ENCODE data around the gene PAFAH2. TPM values are rescaled to one million over a fixed set of nuclear protein-coding genes. Genes with fewer than 3 reads are reported as not detected.

The PAFAH2 gene
- total RNA-seq, 1 experiment from 2014 or later: 12.4 TPM

DNA sequence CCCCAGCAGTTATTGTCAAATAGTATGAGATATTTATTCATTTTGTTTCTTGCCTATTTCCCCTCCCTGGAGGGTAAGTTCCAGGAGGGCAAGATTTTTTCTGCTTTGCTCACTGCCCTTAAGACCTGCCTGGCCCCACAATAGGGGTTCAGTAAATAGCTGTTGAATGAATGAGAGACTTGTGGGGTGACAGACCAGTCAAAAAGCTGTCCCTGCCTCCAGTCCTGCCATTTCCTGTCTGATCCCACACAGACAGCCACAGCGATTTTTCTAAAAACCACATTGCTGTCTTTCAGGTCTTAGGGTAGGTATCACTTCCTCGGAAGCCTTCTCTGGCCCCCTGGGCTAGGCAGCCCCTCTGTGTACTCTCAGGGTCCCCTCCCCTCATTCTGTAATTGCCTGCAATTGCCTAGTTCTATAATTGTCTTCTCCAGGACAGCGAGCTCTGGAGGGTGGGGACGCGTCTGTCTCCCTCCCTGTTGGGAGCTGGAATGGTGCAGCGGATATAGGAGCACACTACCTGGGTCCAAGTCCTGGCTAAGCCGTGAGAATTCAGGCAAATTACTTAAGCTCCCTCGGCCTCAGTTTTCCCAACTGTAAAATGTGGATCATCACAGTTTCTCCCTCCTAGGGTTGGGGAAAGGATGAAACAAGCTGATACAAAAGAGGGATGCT is 21.9 kb upstream of the PAFAH2 start:
- H3K9me3 Mint-ChIP-seq: no peaks in the 10 kb centered on the region
- Histone ChIP-seq H3K4me2 (ENCODE audit: insufficient read depth, insufficient read length, low read length) (no peak overlapping the region), H3K9ac (ENCODE audit: extremely low read depth, insufficient read length, low read length) (no peak overlapping the region), H4K20me1 (ENCODE audit: control insufficient read depth, insufficient read depth, insufficient read length) (no peaks in the 10 kb centered on the region), H2AK5ac (ENCODE audit: insufficient read length, low read length) (no peak overlapping the region), H3K27ac (ENCODE audit: insufficient read length, low read depth, low read length) (no peak overlapping the region), H2BK5ac (ENCODE audit: insufficient read length, low read length) (no peak overlapping the region), H2BK120ac (ENCODE audit: low read depth, low read length, poor library complexity, severe bottlenecking) (no peak overlapping the region), H2AFZ (ENCODE audit: low read length) (no peak overlapping the region), H3K4me1 (ENCODE audit: insufficient read depth, low read length) (no peaks in the 10 kb centered on the region), H2BK20ac (ENCODE audit: low read depth, low read length, poor library complexity, severe bottlenecking) (no peak overlapping the region), H3K27me3 (ENCODE audit: insufficient read depth, low read length) (no peaks in the 10 kb centered on the region), H4K91ac (ENCODE audit: insufficient read length, low read depth, low read length) (no peak overlapping the region), H2BK12ac (ENCODE audit: insufficient read length, low read depth, low read length) (no peak overlapping the region), H3K14ac (ENCODE audit: insufficient read depth, low read length) (no peak overlapping the region), H3K9me3 (ENCODE audit: control insufficient read depth, low read depth, low read length) (no peaks in the 10 kb centered on the region), H3K23me2 (ENCODE audit: insufficient read length, low read depth, low read length, poor library complexity, severe bottlenecking) (no peaks in the 10 kb centered on the region), H3T11ph (ENCODE audit: low read length) (no peak overlapping the region), H3K23ac (ENCODE audit: insufficient read length, low read depth, low read length) (no peak overlapping the region), H3K79me1 (ENCODE audit: insufficient read depth, low read depth, low read length, poor library complexity, severe bottlenecking) (no peaks in the 10 kb centered on the region), H3K4ac (ENCODE audit: low read depth, low read length) (no peak overlapping the region), H3K18ac (ENCODE audit: insufficient read length, low read depth, low read length) (no peak overlapping the region), H4K8ac (replicated peaks; ENCODE audit: insufficient read length, low read depth, low read length) (no peak overlapping the region), H2BK15ac (ENCODE audit: low read depth, low read length) (no peak overlapping the region), H4K5ac (ENCODE audit: insufficient read length, low read depth, low read length) (no peak overlapping the region), H3K56ac (ENCODE audit: insufficient read length, low read depth, low read length) (no peak overlapping the region), H3K79me2 (ENCODE audit: insufficient read depth, low read length) (no peaks in the 10 kb centered on the region)
- H3K27ac Mint-ChIP-seq: no peak overlapping the region
- DNase-seq: no peak
- peaks cover 3% of the 10 kb centered on the region for H3K27me3 Mint-ChIP-seq (ENCODE audit: low read depth)
- TF ChIP-seq, protein P1, sequence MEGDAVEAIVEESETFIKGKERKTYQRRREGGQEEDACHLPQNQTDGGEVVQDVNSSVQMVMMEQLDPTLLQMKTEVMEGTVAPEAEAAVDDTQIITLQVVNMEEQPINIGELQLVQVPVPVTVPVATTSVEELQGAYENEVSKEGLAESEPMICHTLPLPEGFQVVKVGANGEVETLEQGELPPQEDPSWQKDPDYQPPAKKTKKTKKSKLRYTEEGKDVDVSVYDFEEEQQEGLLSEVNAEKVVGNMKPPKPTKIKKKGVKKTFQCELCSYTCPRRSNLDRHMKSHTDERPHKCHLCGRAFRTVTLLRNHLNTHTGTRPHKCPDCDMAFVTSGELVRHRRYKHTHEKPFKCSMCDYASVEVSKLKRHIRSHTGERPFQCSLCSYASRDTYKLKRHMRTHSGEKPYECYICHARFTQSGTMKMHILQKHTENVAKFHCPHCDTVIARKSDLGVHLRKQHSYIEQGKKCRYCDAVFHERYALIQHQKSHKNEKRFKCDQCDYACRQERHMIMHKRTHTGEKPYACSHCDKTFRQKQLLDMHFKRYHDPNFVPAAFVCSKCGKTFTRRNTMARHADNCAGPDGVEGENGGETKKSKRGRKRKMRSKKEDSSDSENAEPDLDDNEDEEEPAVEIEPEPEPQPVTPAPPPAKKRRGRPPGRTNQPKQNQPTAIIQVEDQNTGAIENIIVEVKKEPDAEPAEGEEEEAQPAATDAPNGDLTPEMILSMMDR (conservative IDR thresholded peaks at IDR 0.05): no peak
- WGBS (ENCODE audit: extremely low coverage, insufficient read length, low lambda C conversion rate): no CpG with 5 or more reads among the region's 8 CpGs
- no peak overlapping the region for H3K4me3 Mint-ChIP-seq
- no peaks in the 10 kb centered on the region for H3K36me3 Mint-ChIP-seq (ENCODE audit: insufficient read depth in 1 of 3, low read depth in 3 of 3)
- H3K4me1 Mint-ChIP-seq: peaks cover 14 to 40% of the 10 kb centered on the region in 2 experiments

Data from H9 (cell line).